Glutamatergic neuron (in vitro differentiated cells): ENCODE data around the gene EIF3M. TPM values are rescaled to one million over a fixed set of nuclear protein-coding genes. Genes with fewer than 3 reads are reported as not detected.

Source experiments
- DNase-seq: peaks from one replicate; pipeline ENCODE4 v3.0.0; 2022
- H3K27ac Mint-ChIP-seq: one replicate; pipeline ENCODE4 v1.8.0; 2020; ENCODE audit warnings: mild to moderate bottlenecking, mixed read lengths, inconsistent platforms; ENCODE audit not compliant: unreplicated experiment
- H3K27me3 Mint-ChIP-seq: one replicate; pipeline ENCODE4 v1.8.0; 2020; ENCODE audit warnings: mild to moderate bottlenecking, moderate library complexity, mixed read lengths, inconsistent platforms; ENCODE audit not compliant: unreplicated experiment
- H3K36me3 Mint-ChIP-seq: one replicate; pipeline ENCODE4 v1.8.0; 2020; ENCODE audit warnings: mild to moderate bottlenecking, mixed read lengths, inconsistent platforms; ENCODE audit not compliant: unreplicated experiment
- H3K4me1 Mint-ChIP-seq: one replicate; pipeline ENCODE4 v1.8.0; 2020; ENCODE audit warnings: mild to moderate bottlenecking, low read depth, mixed read lengths, inconsistent platforms; ENCODE audit not compliant: unreplicated experiment
- H3K4me3 Mint-ChIP-seq: one replicate; pipeline ENCODE4 v1.8.0; 2020; ENCODE audit warnings: mild to moderate bottlenecking, mixed read lengths, inconsistent platforms; ENCODE audit not compliant: unreplicated experiment
- H3K9me3 Mint-ChIP-seq: one replicate; pipeline ENCODE4 v1.8.0; 2020; ENCODE audit warnings: mild to moderate bottlenecking, moderate library complexity, mixed read lengths, inconsistent platforms; ENCODE audit not compliant: unreplicated experiment
- total RNA-seq: library from RNA; stranded (reverse); fragmentation: NEBNext Ultra II Directional; extraction: Animal tissue kit (Norgen Biotek cat#: 25700); gene quantifications from one replicate; pipeline ENCODE4 v1.2.1, GENCODE V29; 2021; ENCODE audit not compliant: unreplicated experiment
- TF ChIP-seq, protein P1 (sequence below): fragments of 200-600 bp; sonication (generic); IDR thresholded peaks from one replicate; pipeline ENCODE4 v1.5.0; 2021; ENCODE audit not compliant: partially characterized antibody, unreplicated experiment

EIF3M gene
- total RNA-seq, 1 donor from 2014 or later, result 135 TPM

DNA sequence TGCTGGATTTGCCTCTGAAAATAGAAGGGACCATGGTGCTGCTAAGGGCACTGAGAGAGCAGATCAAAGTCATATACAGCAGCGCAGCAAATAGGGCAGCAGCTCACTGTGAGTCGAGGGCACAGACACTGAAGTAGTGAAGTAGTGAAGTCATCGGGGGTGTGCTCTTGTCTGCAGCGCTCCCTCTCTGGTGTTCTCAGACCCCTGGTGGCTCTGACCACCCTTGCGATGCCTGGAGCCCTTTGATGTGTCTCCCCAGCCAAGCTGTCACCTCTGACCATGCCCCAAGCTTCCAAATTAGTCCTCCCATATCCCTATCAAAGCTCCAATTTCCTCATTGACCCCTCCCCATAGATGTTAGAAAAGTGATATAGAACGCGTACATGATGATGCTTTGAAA is 27.7 kb upstream of the EIF3M start:
- TF ChIP-seq, protein P1, sequence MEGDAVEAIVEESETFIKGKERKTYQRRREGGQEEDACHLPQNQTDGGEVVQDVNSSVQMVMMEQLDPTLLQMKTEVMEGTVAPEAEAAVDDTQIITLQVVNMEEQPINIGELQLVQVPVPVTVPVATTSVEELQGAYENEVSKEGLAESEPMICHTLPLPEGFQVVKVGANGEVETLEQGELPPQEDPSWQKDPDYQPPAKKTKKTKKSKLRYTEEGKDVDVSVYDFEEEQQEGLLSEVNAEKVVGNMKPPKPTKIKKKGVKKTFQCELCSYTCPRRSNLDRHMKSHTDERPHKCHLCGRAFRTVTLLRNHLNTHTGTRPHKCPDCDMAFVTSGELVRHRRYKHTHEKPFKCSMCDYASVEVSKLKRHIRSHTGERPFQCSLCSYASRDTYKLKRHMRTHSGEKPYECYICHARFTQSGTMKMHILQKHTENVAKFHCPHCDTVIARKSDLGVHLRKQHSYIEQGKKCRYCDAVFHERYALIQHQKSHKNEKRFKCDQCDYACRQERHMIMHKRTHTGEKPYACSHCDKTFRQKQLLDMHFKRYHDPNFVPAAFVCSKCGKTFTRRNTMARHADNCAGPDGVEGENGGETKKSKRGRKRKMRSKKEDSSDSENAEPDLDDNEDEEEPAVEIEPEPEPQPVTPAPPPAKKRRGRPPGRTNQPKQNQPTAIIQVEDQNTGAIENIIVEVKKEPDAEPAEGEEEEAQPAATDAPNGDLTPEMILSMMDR, result no peak
- Mint-ChIP-seq H3K27me3 (no peaks in the 10 kb centered on the region), H3K27ac (no peak overlapping the region), H3K9me3 (peaks cover 2% of the 10 kb centered on the region), H3K36me3 (no peaks in the 10 kb centered on the region), H3K4me3 (no peak overlapping the region), H3K4me1 (no peaks in the 10 kb centered on the region)
- DNase-seq, result no peak

DNA sequence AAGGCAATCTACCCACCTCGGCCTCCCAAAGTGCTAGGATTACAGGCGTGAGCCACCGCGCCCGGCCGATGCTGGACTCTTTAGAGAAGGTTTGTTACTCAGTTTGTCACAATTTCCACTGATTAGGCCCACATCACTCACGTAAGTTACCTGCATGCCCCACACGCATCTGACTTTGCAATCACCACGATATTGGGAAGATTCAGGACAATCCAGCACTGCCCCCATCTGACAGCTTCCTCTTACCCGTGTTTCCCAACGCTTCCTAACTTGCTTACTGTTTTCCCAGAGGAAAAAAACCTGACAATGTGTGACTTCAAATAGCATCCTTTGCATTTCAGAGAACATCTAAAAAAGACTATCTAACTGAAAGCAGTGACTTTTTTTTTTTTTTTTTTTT is 21.8 kb upstream of the EIF3M start:
- H3K36me3 Mint-ChIP-seq, result no peaks in the 10 kb centered on the region
- no peaks in the 10 kb centered on the region for H3K27me3 Mint-ChIP-seq
- no peaks in the 10 kb centered on the region for H3K9me3 Mint-ChIP-seq
- no peak for DNase-seq
- H3K4me1 Mint-ChIP-seq, result no peaks in the 10 kb centered on the region
- H3K4me3 Mint-ChIP-seq, result no peak overlapping the region
- H3K27ac Mint-ChIP-seq, result no peak overlapping the region
- TF ChIP-seq, protein P1, result no peak

DNA sequence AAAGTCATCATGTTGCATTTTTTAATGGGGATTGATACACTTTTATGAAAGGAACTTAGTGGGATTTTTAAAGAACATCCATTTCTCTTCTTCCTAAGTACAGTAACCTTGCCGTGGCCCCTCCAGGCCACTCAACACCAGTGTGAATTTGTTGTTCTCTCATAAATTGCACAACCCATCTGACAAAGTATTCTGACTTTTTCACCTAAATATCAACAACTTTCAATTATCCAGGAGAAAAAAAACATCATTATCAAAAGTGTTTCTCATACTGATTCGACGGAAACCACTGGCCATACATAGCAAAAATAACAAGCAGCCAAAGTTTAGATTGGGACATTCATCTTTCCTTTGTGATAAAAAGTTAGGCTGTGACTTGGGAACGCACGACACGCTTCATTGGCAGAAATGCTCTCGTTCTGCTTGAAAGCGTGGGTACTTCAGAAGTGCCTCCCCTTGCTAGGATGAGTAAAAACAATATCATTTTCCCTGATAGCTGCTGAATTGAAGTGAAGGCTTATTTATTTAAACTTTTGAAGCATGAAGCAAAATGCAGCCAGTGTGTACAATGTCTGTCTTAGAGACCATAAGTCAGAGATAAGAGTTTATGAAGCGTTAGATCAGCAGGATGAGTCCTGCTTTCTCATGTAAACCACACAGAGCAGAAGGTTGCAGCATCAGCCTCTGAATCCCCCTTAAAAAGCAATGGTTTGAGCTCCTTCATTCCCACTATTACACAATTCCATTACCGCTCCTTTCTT is 20.6 kb upstream of the EIF3M start:
- Mint-ChIP-seq H3K27ac (no peak overlapping the region), H3K27me3 (no peaks in the 10 kb centered on the region), H3K4me3 (no peak overlapping the region), H3K4me1 (no peaks in the 10 kb centered on the region), H3K9me3 (no peaks in the 10 kb centered on the region), H3K36me3 (no peaks in the 10 kb centered on the region)
- no peak for DNase-seq
- TF ChIP-seq, protein P1, result no peak

DNA sequence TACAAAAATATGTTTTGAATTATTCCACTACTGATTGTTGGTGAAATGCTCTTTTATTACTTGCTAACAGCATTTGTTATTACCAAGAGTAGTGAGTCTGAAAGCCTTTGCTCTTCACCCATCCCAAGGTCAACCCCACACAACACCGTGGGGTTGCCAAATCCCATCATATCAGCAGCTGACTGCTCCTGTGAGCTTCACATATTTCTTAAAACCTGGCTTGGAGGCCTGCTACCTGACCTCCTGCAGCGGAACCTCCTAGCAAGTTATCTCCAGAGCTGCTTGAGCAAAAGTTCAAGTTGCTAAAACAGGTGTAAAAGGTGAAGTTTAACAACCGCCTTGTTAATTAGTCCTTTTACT is 20.1 kb upstream of the EIF3M start:
- Mint-ChIP-seq H3K9me3 (no peaks in the 10 kb centered on the region), H3K27ac (no peak overlapping the region), H3K27me3 (no peaks in the 10 kb centered on the region), H3K4me3 (no peak overlapping the region), H3K4me1 (no peaks in the 10 kb centered on the region), H3K36me3 (no peaks in the 10 kb centered on the region)
- TF ChIP-seq, protein P1, result no peak
- no peak for DNase-seq

DNA sequence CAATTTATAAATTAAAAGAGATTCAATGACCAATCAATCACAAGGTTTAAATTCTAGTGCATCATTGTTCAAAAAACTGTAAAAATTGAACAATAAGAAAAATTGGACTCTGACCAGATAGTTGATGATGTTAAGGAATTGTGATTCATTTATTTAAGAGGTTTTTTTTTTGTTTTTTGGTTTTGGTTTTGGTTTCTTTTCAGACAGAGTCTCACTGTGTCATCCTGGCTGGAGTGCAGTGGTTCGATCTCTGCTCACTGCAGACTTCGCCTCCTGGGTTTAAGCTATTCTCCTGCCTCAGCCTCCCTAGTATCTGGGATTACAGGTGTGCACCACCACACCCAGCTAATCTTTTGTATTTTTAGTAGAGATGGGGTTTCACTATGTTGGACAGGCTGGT is 17.1 kb upstream of the EIF3M start:
- H3K4me1 Mint-ChIP-seq, result no peaks in the 10 kb centered on the region
- TF ChIP-seq, protein P1, result no peak
- H3K4me3 Mint-ChIP-seq, result no peak overlapping the region
- no peaks in the 10 kb centered on the region for H3K27me3 Mint-ChIP-seq
- H3K36me3 Mint-ChIP-seq, result no peaks in the 10 kb centered on the region
- DNase-seq, result no peak
- H3K9me3 Mint-ChIP-seq, result no peaks in the 10 kb centered on the region
- H3K27ac Mint-ChIP-seq, result no peak overlapping the region
